ENCODE results near the gene CRYBG1.

Gene CRYBG1

GRCh38 chr6:106446983-106447382 is 86.5 kb downstream of the CRYBG1 start:
- in situ Hi-C loops (cut with MboI; ENCODE audit: low pct_unique_long_range_greater_than_20kb, low sequenced_read_pairs, unreplicated experiment): loop anchor here (5.0 to 25.0 kb wide), 2 partner anchors 120 to 540 kb away; no protein-coding TSS in a partner anchor
- no peak for TF ChIP-seq CTCF (IDR thresholded peaks at IDR 0.05; ENCODE audit: extremely low read depth, insufficient read depth, missing control alignments)
- DNase-seq (ENCODE audit: low spot score): no peak

GRCh38 chr6:106448000-106448426 is 87.5 kb downstream of the CRYBG1 start:
- in situ Hi-C loops (cut with MboI; ENCODE audit: low pct_unique_long_range_greater_than_20kb, low sequenced_read_pairs, unreplicated experiment): loop anchor here (5.0 to 25.0 kb wide), 2 partner anchors 119 to 539 kb away; no protein-coding TSS in a partner anchor
- no peak for DNase-seq (ENCODE audit: low spot score)
- no peak for TF ChIP-seq CTCF (IDR thresholded peaks at IDR 0.05; ENCODE audit: extremely low read depth, insufficient read depth, missing control alignments)

GRCh38 chr6:106450653-106451052 is 90.1 kb downstream of the CRYBG1 start:
- in situ Hi-C loops (cut with MboI; ENCODE audit: low pct_unique_long_range_greater_than_20kb, low sequenced_read_pairs, unreplicated experiment): no loop called here
- TF ChIP-seq CTCF (IDR thresholded peaks at IDR 0.05; ENCODE audit: extremely low read depth, insufficient read depth, missing control alignments): no peak
- DNase-seq (ENCODE audit: low spot score): no peak

- DNase-seq (ENCODE audit: low spot score): no peak
- TF ChIP-seq CTCF (IDR thresholded peaks at IDR 0.05; ENCODE audit: extremely low read depth, insufficient read depth, missing control alignments): no peak
- in situ Hi-C loops (cut with MboI; ENCODE audit: low pct_unique_long_range_greater_than_20kb, low sequenced_read_pairs, unreplicated experiment): no loop called here
Measured at GRCh38 chr6:106451439-106451838, 90.9 kb downstream of the CRYBG1 start.

DNA sequence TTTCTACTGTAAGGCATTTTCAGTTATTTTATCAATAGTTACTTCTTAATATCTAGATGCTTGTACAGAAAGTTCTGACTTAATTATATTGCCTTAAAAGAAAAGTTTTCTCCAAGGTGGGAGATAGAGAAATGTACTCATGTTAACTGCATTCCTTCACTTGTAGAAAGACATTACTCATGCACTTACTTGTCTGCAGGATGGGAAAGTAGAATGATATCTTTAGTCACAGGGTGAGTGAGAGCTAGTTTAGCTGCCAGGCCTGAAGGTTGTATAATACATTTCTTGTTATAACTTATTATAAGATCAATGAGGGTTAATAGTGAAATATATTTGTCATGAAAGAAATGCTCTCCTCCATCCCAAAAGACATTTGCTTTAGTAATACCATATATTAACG is 92.1 kb downstream of the CRYBG1 start:
- in situ Hi-C loops (cut with MboI; ENCODE audit: low pct_unique_long_range_greater_than_20kb, low sequenced_read_pairs, unreplicated experiment): no loop called here
- DNase-seq (ENCODE audit: low spot score): no peak
- TF ChIP-seq CTCF (IDR thresholded peaks at IDR 0.05; ENCODE audit: extremely low read depth, insufficient read depth, missing control alignments): no peak

DNA sequence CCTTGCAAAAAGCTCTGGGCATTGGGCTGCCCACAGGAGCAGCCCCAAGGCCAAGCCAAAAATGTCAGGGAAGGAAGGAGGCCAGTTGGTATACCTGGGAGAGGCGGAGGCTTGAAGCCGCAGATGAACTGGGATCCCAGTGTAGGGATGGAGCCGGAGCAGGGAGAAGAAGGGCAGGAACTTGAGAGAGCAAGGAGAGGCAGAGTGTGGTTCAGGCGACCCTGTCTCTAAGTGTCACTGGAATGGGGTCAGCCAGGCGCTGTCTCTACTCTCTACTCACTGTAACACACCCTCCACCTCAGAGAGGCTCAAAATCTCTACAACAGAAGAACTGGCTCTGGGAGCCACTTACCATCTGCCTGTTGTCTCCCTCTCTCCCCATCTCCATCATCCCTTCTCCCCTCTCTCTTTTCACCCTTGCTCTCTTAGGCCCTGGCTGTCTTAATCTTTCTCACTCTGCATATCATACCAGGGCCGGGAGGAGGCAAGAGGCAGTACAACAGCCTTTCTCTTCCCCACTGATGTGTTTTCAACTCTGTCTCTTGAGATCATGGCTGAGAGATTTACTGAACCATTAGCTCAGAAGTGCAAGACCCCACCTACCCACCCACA is 93.3 kb downstream of the CRYBG1 start:
- in situ Hi-C loops (cut with MboI; ENCODE audit: low pct_unique_long_range_greater_than_20kb, low sequenced_read_pairs, unreplicated experiment): no loop called here
- TF ChIP-seq CTCF (IDR thresholded peaks at IDR 0.05; ENCODE audit: extremely low read depth, insufficient read depth, missing control alignments): no peak
- DNase-seq (ENCODE audit: low spot score): no peak

Measured in GM13977 (cell line).